ENCODE measurements around the gene ASB18.
"Not testable (repeated sequence)": the region's sequence is repeated elsewhere in the genome, so short reads cannot be mapped to it uniquely, and the experiment has no call there.

ASB18 gene, protein sequence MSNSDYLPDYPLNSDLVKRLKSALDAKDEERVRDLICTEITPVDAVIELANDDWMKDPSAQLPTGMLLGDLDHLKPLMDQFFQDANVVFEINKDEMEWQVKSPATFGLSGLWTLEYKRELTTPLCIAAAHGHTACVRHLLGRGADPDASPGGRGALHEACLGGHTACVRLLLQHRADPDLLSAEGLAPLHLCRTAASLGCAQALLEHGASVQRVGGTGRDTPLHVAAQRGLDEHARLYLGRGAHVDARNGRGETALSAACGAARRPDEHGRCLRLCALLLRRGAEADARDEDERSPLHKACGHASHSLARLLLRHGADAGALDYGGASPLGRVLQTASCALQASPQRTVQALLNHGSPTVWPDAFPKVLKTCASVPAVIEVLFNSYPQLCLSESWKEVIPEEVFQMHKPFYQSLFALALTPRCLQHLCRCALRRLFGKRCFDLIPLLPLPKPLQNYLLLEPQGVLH

DNA sequence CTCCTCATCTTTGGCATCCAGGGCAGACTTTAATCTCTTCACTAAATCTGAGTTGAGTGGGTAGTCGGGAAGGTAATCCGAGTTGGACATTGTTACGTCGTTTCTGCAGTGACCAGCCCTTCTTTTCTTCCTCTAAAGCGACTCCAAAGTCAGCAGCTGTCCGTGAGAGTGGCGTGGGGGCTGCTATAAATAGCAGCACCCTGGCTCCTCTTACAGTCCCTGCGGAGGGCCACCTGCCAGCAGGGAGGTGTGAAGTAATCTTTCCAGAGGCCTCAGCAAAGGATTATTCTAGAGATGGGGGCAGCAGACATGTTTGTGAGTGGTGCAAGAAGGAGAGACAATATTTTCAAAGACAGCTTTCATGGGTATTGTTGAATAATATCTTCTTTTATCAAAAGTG, at the start of gene ASB18:
ASB18 (minus strand) TSS at position 151 of the 400 bp plus-strand sequence; CDS start at position 90, 61 bp downstream.
- DNase-seq: no peak

GRCh38 chr2:236311286-236311685, 47.1 kb upstream of the ASB18 start:
- no peak for DNase-seq

DNA sequence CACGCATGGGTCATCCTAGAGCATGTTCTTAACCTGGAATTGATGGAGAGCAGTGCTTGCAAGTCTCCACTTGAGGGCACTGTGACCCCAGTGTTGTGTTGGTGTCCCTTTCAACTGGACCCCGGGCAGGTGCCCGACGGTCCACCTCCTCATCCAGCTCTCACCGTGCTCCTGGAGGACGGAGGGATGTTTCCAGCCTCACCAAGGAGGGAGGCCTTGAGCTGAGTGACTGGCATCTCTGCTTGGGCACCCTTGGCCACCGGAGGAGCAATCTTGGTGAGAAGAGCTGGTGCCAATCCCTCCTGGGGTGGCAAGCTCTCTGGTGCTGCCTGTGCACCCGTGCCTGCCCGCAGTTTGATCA, 45.4 kb upstream of the ASB18 start:
- DNase-seq: no peak

DNA sequence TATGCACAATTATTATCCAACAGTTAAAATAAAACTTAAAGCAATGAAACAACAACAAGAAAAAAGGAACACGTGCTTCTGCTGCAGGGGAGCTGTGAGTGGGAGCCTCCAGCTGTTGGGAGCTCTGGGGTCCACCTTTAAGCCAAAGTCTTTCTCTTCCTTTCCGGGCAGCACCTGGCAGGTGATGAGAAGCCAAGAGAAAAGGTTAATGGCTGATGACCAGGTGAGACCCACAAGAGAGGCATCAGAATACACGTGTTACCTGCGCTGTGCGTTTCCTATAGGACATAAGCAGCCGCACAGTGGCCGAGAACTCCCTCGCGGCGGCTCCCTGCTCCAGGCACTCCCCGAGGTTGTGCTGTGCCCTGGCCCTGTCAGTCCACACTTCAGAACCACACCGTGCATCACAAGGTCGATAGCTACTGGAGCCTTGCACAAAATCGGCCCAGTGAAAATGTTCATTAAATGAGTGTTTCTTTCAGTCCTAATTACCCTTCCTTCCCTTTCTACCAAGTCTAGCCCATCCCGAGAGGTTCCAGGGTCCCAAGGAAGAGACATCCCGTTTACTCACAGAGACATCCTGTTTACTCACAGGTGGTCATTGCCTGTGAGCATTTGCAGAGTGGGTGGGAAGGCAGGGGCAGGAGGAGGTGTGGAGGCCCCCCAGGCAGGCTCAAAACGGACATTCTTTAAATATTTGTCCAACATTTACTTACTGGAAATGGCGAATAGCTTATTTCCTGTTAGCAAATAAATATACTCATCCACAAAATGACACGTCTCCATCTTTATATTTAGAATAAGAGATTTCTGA, 44.9 kb upstream of the ASB18 start:
- DNase-seq: no peak

DNA sequence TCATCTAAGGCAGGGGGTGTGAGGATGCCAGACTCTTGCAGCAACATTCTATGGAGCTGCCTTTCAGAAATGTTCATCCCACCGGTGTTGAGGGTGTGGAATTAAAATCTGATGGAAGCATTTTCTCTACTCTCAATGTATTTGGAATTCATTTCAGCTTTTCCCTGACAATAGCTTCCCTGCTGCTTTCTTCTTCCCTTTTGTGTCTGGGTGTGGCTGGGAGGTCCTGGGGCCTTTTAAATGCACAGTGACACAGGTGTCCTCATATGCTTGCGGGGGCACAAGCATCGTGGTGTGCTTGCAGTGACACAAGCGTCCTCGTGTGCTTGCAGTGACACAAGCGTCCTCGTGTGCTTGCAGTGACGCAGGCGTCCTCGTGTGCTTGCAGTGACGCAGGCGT, 43.4 kb upstream of the ASB18 start:
- DNase-seq: no peak

- DNase-seq: no peak
These were observed 42.8 kb upstream of the ASB18 start for GRCh38 chr2:236306825-236307540.

DNA sequence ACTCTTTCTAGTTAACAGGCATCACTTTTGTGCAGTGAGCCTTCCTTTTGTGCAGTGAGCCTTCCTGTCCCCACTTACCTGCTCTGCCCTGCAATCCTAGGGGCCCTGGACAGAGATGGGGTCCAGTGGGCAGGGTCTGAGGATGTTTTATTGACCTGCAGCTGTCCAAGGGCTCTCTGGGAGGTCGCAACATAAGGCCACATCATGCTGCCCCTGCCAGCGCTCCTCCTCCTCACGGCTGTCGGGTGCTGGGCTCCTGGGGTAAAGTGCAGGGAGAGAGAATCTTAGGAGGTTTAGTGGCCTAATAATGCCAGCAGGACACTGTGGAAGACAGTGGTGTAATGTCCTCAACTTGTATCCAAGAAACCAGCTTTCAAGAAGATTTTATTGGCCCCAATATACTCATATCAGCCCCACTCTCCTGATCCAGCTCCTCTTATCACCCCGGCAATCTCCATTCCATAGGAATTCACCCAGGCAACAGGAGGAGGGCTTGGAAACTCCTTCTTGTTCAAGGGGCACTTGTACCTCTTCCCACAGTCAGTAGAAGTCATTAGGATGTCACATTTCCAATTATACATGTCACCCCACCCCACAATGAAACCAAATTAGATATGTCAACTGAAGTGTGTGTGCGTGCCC, 41.9 kb upstream of the ASB18 start:
- DNase-seq: no peak

- no peak for DNase-seq
These were observed 41.3 kb upstream of the ASB18 start for GRCh38 chr2:236305531-236305930.

DNA sequence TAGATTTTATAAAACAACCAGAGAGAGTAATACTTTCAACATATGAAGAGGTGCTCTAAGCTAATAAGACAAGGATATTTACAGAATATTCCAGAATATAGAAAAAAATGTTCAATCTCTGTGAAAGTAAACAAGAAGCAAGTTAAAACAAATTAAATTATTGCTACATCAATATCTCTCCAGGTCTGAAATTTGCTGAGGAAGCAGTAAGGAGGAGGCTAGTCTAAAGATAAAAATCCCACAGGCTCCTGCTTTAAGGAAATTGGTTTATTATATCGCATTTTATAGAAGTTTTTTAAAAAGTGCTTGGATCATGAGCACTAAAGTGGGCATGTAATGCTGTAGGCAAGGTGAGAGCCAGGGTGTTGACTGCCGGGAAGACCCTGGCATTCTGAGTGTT, 39.7 kb upstream of the ASB18 start:
- no peak for DNase-seq

DNA sequence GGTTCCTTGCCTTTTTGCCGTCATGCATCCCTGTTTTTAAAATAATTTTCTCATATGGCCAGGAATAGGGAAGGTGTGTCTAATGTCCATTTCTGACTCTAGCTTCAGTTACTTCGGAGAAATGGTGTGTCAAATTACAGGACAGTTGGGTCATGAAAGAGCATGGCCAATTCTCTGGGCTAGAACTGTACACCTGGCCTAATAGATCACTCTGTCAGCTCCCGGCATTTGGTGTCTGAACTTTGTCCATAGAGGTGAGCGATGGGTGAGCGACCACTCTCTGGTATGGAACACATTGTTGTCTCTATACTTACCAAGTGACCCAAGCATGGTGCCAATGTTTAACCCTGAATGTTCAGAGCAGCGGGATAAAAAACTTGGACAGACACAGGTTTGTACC, 38.3 kb upstream of the ASB18 start:
- DNase-seq: no peak

- DNase-seq: no peak
These were observed 34.8 kb upstream of the ASB18 start for GRCh38 chr2:236298924-236299475.

DNA sequence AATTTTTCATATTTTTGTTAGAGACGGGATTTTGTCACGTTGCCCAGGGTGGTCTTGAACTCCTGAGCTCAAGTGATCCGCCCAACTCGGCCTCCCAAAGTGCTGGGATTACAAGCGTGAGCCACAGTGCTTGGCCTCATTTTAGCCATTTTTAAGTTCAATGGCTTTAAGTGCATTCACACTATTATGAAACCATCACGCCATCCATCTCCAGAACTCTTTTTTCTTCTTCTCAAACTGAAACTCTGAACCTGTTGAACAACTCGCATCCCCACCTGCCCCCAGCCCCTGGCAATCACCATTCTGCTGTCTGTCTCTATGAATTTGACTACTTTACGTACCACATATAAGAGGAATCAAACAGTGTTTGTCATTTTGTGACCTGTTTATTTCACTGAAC, 31.3 kb upstream of the ASB18 start:
- DNase-seq: no peak

DNA sequence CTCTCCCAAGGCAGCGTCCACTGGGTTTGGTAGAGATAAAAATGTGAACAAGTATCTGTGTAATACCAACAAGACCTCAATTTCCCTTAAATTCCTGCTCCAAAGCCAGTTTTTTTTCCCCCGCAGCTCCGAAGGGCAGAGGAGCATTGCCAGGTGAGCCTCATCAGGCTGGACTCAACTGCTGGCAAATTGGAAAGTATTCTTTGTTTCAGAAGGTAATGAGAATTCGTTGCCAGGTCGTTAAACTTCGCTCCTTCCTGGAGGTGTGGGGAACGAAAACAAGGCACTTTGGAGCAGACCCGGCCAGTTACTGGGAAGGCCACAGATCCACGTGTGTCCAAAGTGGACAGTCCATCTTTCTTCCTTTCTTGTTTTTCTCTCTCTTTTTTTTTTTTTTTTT, 30.4 kb upstream of the ASB18 start:
- no peak for DNase-seq

GRCh38 chr2:236293241-236293810, 29.1 kb upstream of the ASB18 start:
- DNase-seq: no peak

GRCh38 chr2:236291911-236292310, 27.7 kb upstream of the ASB18 start:
- no peak for DNase-seq

DNA sequence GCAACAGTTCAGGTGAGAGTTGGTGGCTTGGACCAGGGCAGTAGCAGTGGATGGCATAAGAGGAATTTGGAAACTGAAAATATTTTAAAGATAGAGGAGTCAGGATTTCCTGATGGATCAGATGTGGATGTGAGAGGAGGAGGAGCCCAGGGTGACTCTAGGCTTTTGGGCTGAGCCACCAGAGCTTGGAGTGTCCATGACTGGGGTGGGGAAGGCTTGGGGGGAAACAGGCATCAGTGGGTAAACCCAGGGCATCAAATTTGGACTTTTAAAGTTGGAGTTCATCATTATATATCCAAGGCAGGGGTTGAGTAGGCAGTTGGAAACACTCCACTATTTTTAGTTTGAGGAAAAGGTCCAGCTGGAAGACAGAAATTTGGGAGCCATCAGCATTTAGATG, 27.3 kb upstream of the ASB18 start:
- DNase-seq: no peak

DNA sequence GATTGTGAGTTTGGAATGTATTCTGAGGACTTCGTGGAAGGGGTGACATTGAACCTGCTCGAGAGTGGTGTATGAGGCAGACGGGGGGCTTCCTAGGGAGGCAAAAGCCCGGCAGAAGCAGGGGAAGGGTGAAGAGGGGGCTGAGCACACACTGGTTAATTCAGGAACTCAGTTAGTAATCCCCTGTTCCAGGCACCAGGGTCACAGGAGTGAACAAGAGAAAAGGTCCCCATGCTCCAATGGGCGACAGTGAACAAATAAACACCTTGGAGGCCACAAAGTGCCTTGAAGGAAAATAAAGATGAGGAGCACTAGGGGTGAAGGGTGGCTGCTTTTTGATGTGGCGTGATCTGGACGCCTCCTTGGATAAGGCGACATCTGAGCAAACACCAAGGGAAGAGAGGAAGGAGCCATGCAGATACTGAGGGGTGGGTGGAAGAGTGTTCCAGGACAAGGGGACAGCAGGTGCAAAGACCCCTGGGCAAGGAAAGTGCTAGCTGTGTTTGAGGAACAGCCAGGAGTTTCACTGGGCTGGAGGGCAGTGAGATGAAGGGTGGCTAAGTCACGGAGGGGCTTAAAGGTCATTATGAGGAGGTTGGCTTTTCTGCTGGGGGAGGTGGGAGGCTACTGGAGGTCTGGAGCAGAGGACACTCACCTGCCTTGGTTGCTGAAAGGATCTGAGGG, 26.7 kb upstream of the ASB18 start:
- DNase-seq: no peak

- no peak for DNase-seq
These were observed 25.7 kb upstream of the ASB18 start for GRCh38 chr2:236289766-236290462.

- DNase-seq: not testable (repeated sequence)
These were observed 24.2 kb upstream of the ASB18 start for GRCh38 chr2:236288373-236288772.

- DNase-seq: no peak
These were observed 23.4 kb upstream of the ASB18 start for GRCh38 chr2:236287656-236288055.

Measured in cerebellar nuclear complex (tissue), 1 donor.